CD4-positive, alpha-beta T cell treated with Interleukin-4 for 1 hour (primary cell): Measurements from ENCODE around the gene KIF19.
"Not testable (repeated sequence)": the region's sequence is repeated elsewhere in the genome, so short reads cannot be mapped to it uniquely, and the experiment has no call there.

Experiments used
- DNase-seq, 2 donors: peaks; one replicate each; pipeline ENCODE4 v3.0.0-alpha.2; 2020 to 2022

The KIF19 gene

GRCh38 chr17:74391771-74392170, 65.7 kb downstream of the KIF19 start:
- peak in 1 of 2 donors; percentile 27 for DNase-seq

GRCh38 chr17:74392848-74393247, 66.8 kb downstream of the KIF19 start:
- no peak for DNase-seq

- DNase-seq: no peak
These were observed 67.4 kb downstream of the KIF19 start for GRCh38 chr17:74393346-74393942.

- DNase-seq: no peak
These were observed 68.4 kb downstream of the KIF19 start for GRCh38 chr17:74394275-74394950.

- DNase-seq: no peak
These were observed 69.0 kb downstream of the KIF19 start for GRCh38 chr17:74394977-74395376.

GRCh38 chr17:74396567-74396966, 70.5 kb downstream of the KIF19 start:
- DNase-seq: no peak

GRCh38 chr17:74402048-74402447, 76.0 kb downstream of the KIF19 start:
- DNase-seq: no peak

GRCh38 chr17:74403512-74404137, 77.6 kb downstream of the KIF19 start:
- no peak for DNase-seq

GRCh38 chr17:74404218-74404617, 78.2 kb downstream of the KIF19 start:
- DNase-seq: no peak

GRCh38 chr17:74404789-74405188, 78.8 kb downstream of the KIF19 start:
- DNase-seq: no peak

- not testable (repeated sequence) for DNase-seq
These were observed 79.3 kb downstream of the KIF19 start for GRCh38 chr17:74405311-74405710.
